ENCODE results near the gene EVX2.

GRCh38 chr2:176090862-176091261 lies 7.1 kb upstream of the EVX2 start:
- TF ChIP-seq, protein P1, sequence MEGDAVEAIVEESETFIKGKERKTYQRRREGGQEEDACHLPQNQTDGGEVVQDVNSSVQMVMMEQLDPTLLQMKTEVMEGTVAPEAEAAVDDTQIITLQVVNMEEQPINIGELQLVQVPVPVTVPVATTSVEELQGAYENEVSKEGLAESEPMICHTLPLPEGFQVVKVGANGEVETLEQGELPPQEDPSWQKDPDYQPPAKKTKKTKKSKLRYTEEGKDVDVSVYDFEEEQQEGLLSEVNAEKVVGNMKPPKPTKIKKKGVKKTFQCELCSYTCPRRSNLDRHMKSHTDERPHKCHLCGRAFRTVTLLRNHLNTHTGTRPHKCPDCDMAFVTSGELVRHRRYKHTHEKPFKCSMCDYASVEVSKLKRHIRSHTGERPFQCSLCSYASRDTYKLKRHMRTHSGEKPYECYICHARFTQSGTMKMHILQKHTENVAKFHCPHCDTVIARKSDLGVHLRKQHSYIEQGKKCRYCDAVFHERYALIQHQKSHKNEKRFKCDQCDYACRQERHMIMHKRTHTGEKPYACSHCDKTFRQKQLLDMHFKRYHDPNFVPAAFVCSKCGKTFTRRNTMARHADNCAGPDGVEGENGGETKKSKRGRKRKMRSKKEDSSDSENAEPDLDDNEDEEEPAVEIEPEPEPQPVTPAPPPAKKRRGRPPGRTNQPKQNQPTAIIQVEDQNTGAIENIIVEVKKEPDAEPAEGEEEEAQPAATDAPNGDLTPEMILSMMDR (IDR thresholded peaks at IDR 0.05): no peak
- TF ChIP-seq POLR2AphosphoS5 (IDR thresholded peaks at IDR 0.05) (no peak), POLR2A (IDR thresholded peaks at IDR 0.05) (no peak), EP300 (IDR thresholded peaks at IDR 0.05; ENCODE audit: low read depth) (no peak)
